HepG2 (cell line): ENCODE data around the gene DIP2C. TPM values are rescaled to one million over a fixed set of nuclear protein-coding genes. Genes with fewer than 3 reads are reported as not detected.

Experiments
- ATAC-seq: fragments of 200-7000 bp; cut with Tn5 transposase; 3 replicates; pipeline ENCODE4 v1.9.1; 2020; ENCODE audit warnings: mild to moderate bottlenecking, moderate library complexity
- BruUV-seq: library from RNA; stranded (reverse); fragments of 400-500 nt; replicated peaks from 2 replicates; lab custom pipeline; 2021; lab: Mats Ljungman, UMichigan
- CTCF ChIA-PET: fragments of 300-600 bp; formaldehyde crosslinking; extraction: SDS; loops from one replicate; lab custom pipeline; 2021; ENCODE audit warnings: low total read pairs, inconsistent platforms, low intra/inter-chr PET ratio; lab: Yijun Ruan, JAX
- POLR2A ChIA-PET: fragments of 350-600 bp; sonication (Branson Sonifier 250); formaldehyde crosslinking; loops from one replicate; lab custom pipeline; 2020; ENCODE audit warnings: antibody characterized with exemption, inconsistent platforms; lab: Yijun Ruan, JAX
- DNase-seq: peaks from one replicate; pipeline ENCODE4 v3.0.0-alpha.2; 2015; ENCODE audit warnings: low spot score
- FAIRE-seq: peaks from 3 replicates; lab custom pipeline; 2011; peaks lifted over from hg19 to GRCh38; lab: Jason Lieb, UNC
- H2AFZ ChIP-seq: one replicate; pipeline ENCODE4 v1.6.1; 2011; ENCODE audit warnings: low read length, inconsistent platforms
- H3K27ac ChIP-seq: fragments of 300-600 bp; 3 replicates; pipeline ENCODE4 v1.8.0; 2011; ENCODE audit warnings: mixed run types, mild to moderate bottlenecking, mixed read lengths, low read length, inconsistent platforms; ENCODE audit not compliant: insufficient read depth; ENCODE audit errors: extremely low read length
- H3K27me3 ChIP-seq, 2 experiments: fragments of 200-600 bp in 1 of 2; 2 replicates in 1 of 2; 3 replicates in 1 of 2; pipeline versions ENCODE4 v1.6.0 to v1.8.0; 2011; ENCODE audit warnings: low read length in 2 of 2, mild to moderate bottlenecking in 2 of 2, moderate library complexity in 2 of 2, inconsistent platforms in 1 of 2; ENCODE audit not compliant: insufficient read depth in 2 of 2, control insufficient read depth in 1 of 2
- H3K36me3 ChIP-seq, 2 experiments: fragments of 200-600 bp in 1 of 2; replicated peaks in 1 of 2; 2 replicates in 1 of 2; 3 replicates in 1 of 2; pipeline versions ENCODE4 v1.5.1 to v1.8.0; 2011; ENCODE audit warnings: low read length in 2 of 2, inconsistent platforms in 1 of 2; ENCODE audit not compliant: insufficient read depth in 2 of 2, control insufficient read depth in 1 of 2
- H3K4me1 ChIP-seq: 2 replicates; pipeline ENCODE4 v1.5.1; 2012; ENCODE audit warnings: low read length, inconsistent platforms; ENCODE audit not compliant: insufficient read depth
- H3K4me2 ChIP-seq: 2 replicates; pipeline ENCODE4 v1.6.0; 2011; ENCODE audit warnings: low read depth, low read length, inconsistent platforms
- H3K4me3 ChIP-seq, 3 experiments: fragments of 200-600 bp in 1 of 3; sonication (generic), shearing (Covaris generic) in 1 of 3; replicated peaks in 1 of 3; 2 replicates each; pipeline ENCODE4 v1.5.1; 2011 to 2016; ENCODE audit warnings: low read length in 3 of 3, inconsistent platforms in 2 of 3, low read depth in 2 of 3, mild to moderate bottlenecking in 2 of 3, control low read depth in 1 of 3, mixed read lengths in 1 of 3; ENCODE audit not compliant: insufficient read depth in 1 of 3
- H3K79me2 ChIP-seq: one replicate; pipeline ENCODE4 v1.6.1; 2011; ENCODE audit warnings: low read length, inconsistent platforms; ENCODE audit not compliant: insufficient read depth
- H3K9ac ChIP-seq: 2 replicates; pipeline ENCODE4 v1.6.0; 2011; ENCODE audit warnings: mild to moderate bottlenecking, low read depth, low read length, inconsistent platforms; ENCODE audit not compliant: insufficient read depth
- H3K9me3 ChIP-seq: 2 replicates; pipeline ENCODE4 v1.5.1; 2012; ENCODE audit warnings: mild to moderate bottlenecking, low read length
- H4K20me1 ChIP-seq: 2 replicates; pipeline ENCODE4 v1.6.0; 2011; ENCODE audit warnings: inconsistent platforms, mild to moderate bottlenecking, low read length, moderate library complexity; ENCODE audit not compliant: insufficient read depth
- CHCHD3 ChIP-seq: sonication (generic); formaldehyde crosslinking; IDR thresholded peaks from 2 replicates; pipeline ENCODE4 v1.8.0; 2022; ENCODE audit warnings: mild to moderate bottlenecking, missing genetic modification reagents, moderate library complexity
- DNMT1 ChIP-seq: sonication (generic); formaldehyde crosslinking; IDR thresholded peaks from 2 replicates; pipeline ENCODE4 v1.5.1; 2020; ENCODE audit warnings: mild to moderate bottlenecking, missing genetic modification reagents
- FOSL1 ChIP-seq: sonication (generic); formaldehyde crosslinking; IDR thresholded peaks from 2 replicates; pipeline ENCODE4 v1.9.0; 2021; ENCODE audit warnings: missing genetic modification reagents, borderline replicate concordance
- FOXC1 ChIP-seq: sonication (generic); formaldehyde crosslinking; IDR thresholded peaks from 2 replicates; pipeline ENCODE4 v1.8.0; 2022; ENCODE audit warnings: mild to moderate bottlenecking, missing genetic modification reagents, borderline replicate concordance
- IKZF4 ChIP-seq: sonication (generic); formaldehyde crosslinking; IDR thresholded peaks from 2 replicates; pipeline ENCODE4 v1.5.1; 2020; ENCODE audit warnings: borderline replicate concordance, mild to moderate bottlenecking, low read depth, missing genetic modification reagents; ENCODE audit errors: not compliant biosample characterization
- NONO ChIP-seq, 2 experiments: fragments of 450-650 bp in 1 of 2; sonication (generic) in 1 of 2; formaldehyde crosslinking in 1 of 2; IDR thresholded peaks in 1 of 2; conservative IDR thresholded peaks in 1 of 2; 2 replicates each; pipeline versions ENCODE4 v1.6.1 to v1.8.0; 2017 to 2022; ENCODE audit warnings: mild to moderate bottlenecking in 1 of 2, missing genetic modification reagents in 1 of 2, moderate library complexity in 1 of 2
- TRIM24 ChIP-seq: sonication (generic); formaldehyde crosslinking; IDR thresholded peaks from 2 replicates; pipeline ENCODE4 v1.8.0; 2022; ENCODE audit warnings: mild to moderate bottlenecking, missing genetic modification reagents
- ZC3H4 ChIP-seq: sonication (generic); formaldehyde crosslinking; IDR thresholded peaks from 2 replicates; pipeline ENCODE4 v1.4.0; 2020; ENCODE audit warnings: missing genetic modification reagents, borderline replicate concordance
- ZFP1 ChIP-seq: IDR thresholded peaks from 2 replicates; pipeline ENCODE4 v1.6.1; 2016
- ZFP41 ChIP-seq: sonication (generic); formaldehyde crosslinking; IDR thresholded peaks from 2 replicates; pipeline ENCODE4 v1.4.0; 2020; ENCODE audit warnings: mild to moderate bottlenecking, missing genetic modification reagents, borderline replicate concordance
- ZFP82 ChIP-seq: sonication (generic); formaldehyde crosslinking; IDR thresholded peaks from 2 replicates; pipeline ENCODE4 v1.5.1; 2020; ENCODE audit warnings: mild to moderate bottlenecking, missing genetic modification reagents, borderline replicate concordance
- ZFP90 ChIP-seq: sonication (generic); formaldehyde crosslinking; IDR thresholded peaks from 2 replicates; pipeline ENCODE4 v1.8.0; 2022; ENCODE audit warnings: missing genetic modification reagents, mild to moderate bottlenecking, inconsistent platforms, borderline replicate concordance
- ZNF383 ChIP-seq: sonication (generic); formaldehyde crosslinking; IDR thresholded peaks from 2 replicates; pipeline ENCODE4 v1.4.0; 2020; ENCODE audit warnings: missing genetic modification reagents, mild to moderate bottlenecking, borderline replicate concordance
- ZNF564 ChIP-seq: sonication (generic); formaldehyde crosslinking; IDR thresholded peaks from 2 replicates; pipeline ENCODE4 v1.8.1; 2023; ENCODE audit warnings: mild to moderate bottlenecking, missing genetic modification reagents
- WGBS: methylation state at CpG from one replicate; pipeline ENCODE4 v1.1.6; 2017; ENCODE audit warnings: low lambda C conversion rate; 5-methylcytosine and 5-hydroxymethylcytosine counted together
- in situ Hi-C: cut with HindIII; loops from 2 replicates; pipeline ENCODE4 v1.10.0; 2017; ENCODE audit warnings: low pct_unique_long_range_greater_than_20kb; ENCODE audit not compliant: extremely low pct_ligation_motif_present
- intact Hi-C: fragments of 100-400 bp; cut with micrococcal nuclease; formaldehyde crosslinking; loops from one replicate; pipeline ENCODE4 v1.10.0; 2022; ENCODE audit not compliant: unreplicated experiment
- polyA plus RNA-seq, 8 experiments: library from polyadenylated mRNA; depleted of rRNA in 3 of 8; stranded (reverse) in 7 of 8; unstranded in 1 of 8; fragments of >200 nt; fragmentation: Illumina TruSeq in 4 of 8; extraction: Trizol in 4 of 8; gene quantifications; 2 replicates each; pipeline versions ENCODE4 v1.2.1 to v1.2.3, GENCODE V29; 2011 to 2016; ENCODE audit warnings: low read depth in 4 of 8, missing spikeins in 1 of 8, mixed read lengths in 1 of 8; ENCODE audit not compliant: insufficient read depth in 1 of 8
- total RNA-seq, 5 experiments: library from RNA; depleted of rRNA; stranded (reverse); fragments of >200 nt; fragmentation: Illumina TruSeq; extraction: Trizol; gene quantifications; 2 replicates each; pipeline ENCODE4 v1.2.3, GENCODE V29; 2016; ENCODE audit warnings: low read depth in 1 of 5
- TF ChIP-seq, protein P1 (sequence below): sonication (generic); formaldehyde crosslinking; IDR thresholded peaks from 2 replicates; pipeline ENCODE4 v1.4.0; 2020; ENCODE audit warnings: missing genetic modification reagents
- TF ChIP-seq, protein P2 (sequence below): sonication (generic); formaldehyde crosslinking; IDR thresholded peaks from 2 replicates; pipeline ENCODE4 v1.4.0; 2020; ENCODE audit warnings: mild to moderate bottlenecking, missing genetic modification reagents

DIP2C gene
- total and polyA plus RNA-seq, 2 of the 13 experiments (the other 11 are each of a cell fraction or from before 2014, with no cell fraction given) = 2.2 to 2.7 TPM

DNA sequence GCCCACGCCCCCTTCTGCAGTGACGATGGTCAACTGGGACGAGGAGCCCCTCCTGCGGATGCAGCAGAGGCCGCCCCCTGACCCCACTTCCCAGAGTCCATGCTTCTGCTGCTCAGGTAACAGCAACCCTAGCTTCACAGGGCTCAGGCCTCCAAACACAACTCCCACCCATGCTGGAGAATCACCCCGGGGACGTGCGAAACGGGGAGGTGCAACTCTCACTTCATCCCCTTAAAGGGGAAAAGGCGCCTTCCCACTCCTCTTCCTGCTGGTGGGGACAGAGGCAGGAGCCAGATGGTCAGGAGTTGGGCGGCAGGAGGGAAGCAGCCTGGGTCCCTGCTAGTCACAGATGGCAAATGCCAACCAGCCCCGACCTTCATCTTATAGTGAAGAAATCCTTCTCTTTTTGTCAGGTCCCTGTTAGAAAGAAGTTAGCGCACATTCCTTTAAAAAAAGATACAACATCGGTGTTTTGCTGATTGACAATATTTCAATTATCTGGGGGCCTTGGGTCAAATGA, 155.4 kb downstream of the DIP2C start:
- H3K9me3 ChIP-seq = no peaks in the 10 kb centered on the region
- H3K4me1 ChIP-seq = peaks cover 17% of the 10 kb centered on the region
- H2AFZ ChIP-seq = no peak overlapping the region
- H3K9ac ChIP-seq = no peak overlapping the region
- CTCF ChIA-PET = no interaction called here
- 91% methylated on average over 14 of the region's 14 CpGs for WGBS
- intact Hi-C loops = no loop called here
- DNase-seq (no peak), FAIRE-seq (no peak), ATAC-seq (no peak)
- POLR2A ChIA-PET = no interaction called here
- BruUV-seq = no TSS peak
- H3K27ac ChIP-seq = no peak overlapping the region
- H3K79me2 ChIP-seq = no peaks in the 10 kb centered on the region
- H3K4me2 ChIP-seq = no peak overlapping the region
- TF ChIP-seq, protein P1, sequence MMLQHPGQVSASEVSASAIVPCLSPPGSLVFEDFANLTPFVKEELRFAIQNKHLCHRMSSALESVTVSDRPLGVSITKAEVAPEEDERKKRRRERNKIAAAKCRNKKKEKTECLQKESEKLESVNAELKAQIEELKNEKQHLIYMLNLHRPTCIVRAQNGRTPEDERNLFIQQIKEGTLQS (CRISPR knock-in tag) = no peak
- TF ChIP-seq ZNF564 (no peak), ZFP90 (no peak), FOSL1 (CRISPR knock-in tag) (no peak), ZNF383 (CRISPR knock-in tag) (no peak), ZC3H4 (no peak), ZFP1 (CRISPR knock-in tag) (no peak), IKZF4 (no peak), TRIM24 (CRISPR knock-in tag) (no peak), DNMT1 (no peak), NONO (IDR thresholded peaks at IDR 0.05) (no peak), NONO (CRISPR knock-in tag; conservative IDR thresholded peaks at IDR 0.05) (no peak), ZFP82 (CRISPR knock-in tag) (no peak), ZFP41 (CRISPR knock-in tag) (no peak), CHCHD3 (no peak), FOXC1 (CRISPR knock-in tag) (no peak)
- TF ChIP-seq, protein P2, sequence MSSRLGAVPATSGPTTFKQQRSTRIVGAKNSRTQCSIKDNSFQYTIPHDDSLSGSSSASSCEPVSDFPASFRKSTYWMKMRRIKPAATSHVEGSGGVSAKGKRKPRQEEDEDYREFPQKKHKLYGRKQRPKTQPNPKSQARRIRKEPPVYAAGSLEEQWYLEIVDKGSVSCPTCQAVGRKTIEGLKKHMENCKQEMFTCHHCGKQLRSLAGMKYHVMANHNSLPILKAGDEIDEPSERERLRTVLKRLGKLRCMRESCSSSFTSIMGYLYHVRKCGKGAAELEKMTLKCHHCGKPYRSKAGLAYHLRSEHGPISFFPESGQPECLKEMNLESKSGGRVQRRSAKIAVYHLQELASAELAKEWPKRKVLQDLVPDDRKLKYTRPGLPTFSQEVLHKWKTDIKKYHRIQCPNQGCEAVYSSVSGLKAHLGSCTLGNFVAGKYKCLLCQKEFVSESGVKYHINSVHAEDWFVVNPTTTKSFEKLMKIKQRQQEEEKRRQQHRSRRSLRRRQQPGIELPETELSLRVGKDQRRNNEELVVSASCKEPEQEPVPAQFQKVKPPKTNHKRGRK (CRISPR knock-in tag) = no peak
- in situ Hi-C loops = no loop called here
- no peaks in the 10 kb centered on the region for H3K36me3 ChIP-seq
- H3K4me3 ChIP-seq = no peak overlapping the region
- H3K27me3 ChIP-seq = no peaks in the 10 kb centered on the region
- no peaks in the 10 kb centered on the region for H4K20me1 ChIP-seq
